Peyer's patch (tissue), 4 donors: Measurements from ENCODE around the gene DNAJC28.

Experiments used
- POLR2A ChIP-seq, 2 donors: fragments of 450-650 bp; IDR thresholded peaks; one replicate each; pipeline ENCODE4 v1.5.1; 2017; ENCODE audit warnings: antibody characterized with exemption in 2 of 2, mild to moderate bottlenecking in 2 of 2, moderate library complexity in 2 of 2
- TF ChIP-seq, protein P1 (sequence below), 6 experiments: fragments of 450-650 bp in 4 of 6; fragments of 200-600 bp in 2 of 6; sonication (generic) in 1 of 6; IDR thresholded peaks; one replicate each; pipeline ENCODE4 v1.5.1; 2017 to 2019; ENCODE audit warnings: antibody characterized with exemption in 6 of 6, mild to moderate bottlenecking in 3 of 6, moderate library complexity in 1 of 6

DNA sequence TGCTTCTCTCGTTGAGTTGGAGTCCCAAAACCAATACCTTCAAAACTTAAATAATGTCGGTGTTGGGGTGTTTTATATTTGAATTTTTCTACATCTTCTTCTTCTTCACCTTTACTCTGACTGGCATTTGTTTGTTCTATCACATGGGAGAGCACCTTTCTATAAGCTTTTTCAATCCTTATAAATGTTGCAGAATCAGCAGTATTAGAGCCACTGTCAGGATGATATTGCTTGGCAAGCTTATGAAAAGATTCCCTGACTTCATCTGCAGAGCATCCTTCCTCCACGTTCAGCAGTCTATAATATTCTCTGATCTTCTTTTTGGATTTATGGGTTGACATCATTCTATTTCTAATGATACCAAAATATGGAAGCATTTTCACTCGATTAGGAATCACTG lies 2.6 kb downstream of the DNAJC28 start:
- TF ChIP-seq, protein P1, sequence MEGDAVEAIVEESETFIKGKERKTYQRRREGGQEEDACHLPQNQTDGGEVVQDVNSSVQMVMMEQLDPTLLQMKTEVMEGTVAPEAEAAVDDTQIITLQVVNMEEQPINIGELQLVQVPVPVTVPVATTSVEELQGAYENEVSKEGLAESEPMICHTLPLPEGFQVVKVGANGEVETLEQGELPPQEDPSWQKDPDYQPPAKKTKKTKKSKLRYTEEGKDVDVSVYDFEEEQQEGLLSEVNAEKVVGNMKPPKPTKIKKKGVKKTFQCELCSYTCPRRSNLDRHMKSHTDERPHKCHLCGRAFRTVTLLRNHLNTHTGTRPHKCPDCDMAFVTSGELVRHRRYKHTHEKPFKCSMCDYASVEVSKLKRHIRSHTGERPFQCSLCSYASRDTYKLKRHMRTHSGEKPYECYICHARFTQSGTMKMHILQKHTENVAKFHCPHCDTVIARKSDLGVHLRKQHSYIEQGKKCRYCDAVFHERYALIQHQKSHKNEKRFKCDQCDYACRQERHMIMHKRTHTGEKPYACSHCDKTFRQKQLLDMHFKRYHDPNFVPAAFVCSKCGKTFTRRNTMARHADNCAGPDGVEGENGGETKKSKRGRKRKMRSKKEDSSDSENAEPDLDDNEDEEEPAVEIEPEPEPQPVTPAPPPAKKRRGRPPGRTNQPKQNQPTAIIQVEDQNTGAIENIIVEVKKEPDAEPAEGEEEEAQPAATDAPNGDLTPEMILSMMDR (IDR thresholded peaks at IDR 0.05), result no peak
- no peak for TF ChIP-seq POLR2A (IDR thresholded peaks at IDR 0.05)
